Fibroblast of lung (primary cell): Measurements from ENCODE around the gene STARD3. TPM values are rescaled to one million over a fixed set of nuclear protein-coding genes. Genes with fewer than 3 reads are reported as not detected.

Source experiments
- DNase-seq, 2 donors: peaks; one replicate each; pipeline versions ENCODE4 v3.0.0 to v3.0.0-alpha.2; 2010; ENCODE audit warnings: low read depth in 2 of 2
- H2AFZ ChIP-seq: 2 replicates; pipeline ENCODE4 v1.5.1; 2012; ENCODE audit warnings: low read length, control low read depth, inconsistent platforms
- H3K27ac ChIP-seq: 2 replicates; pipeline ENCODE4 v1.5.1; 2011; ENCODE audit warnings: low read length, control low read depth; ENCODE audit not compliant: insufficient read depth
- H3K27me3 ChIP-seq: 2 replicates; pipeline ENCODE4 v1.5.1; 2011; ENCODE audit warnings: mild to moderate bottlenecking, low read length; ENCODE audit not compliant: control insufficient read depth, insufficient read depth
- H3K36me3 ChIP-seq: 2 replicates; pipeline ENCODE4 v1.5.1; 2011; ENCODE audit warnings: low read length; ENCODE audit not compliant: control insufficient read depth, insufficient read depth
- H3K4me1 ChIP-seq: 2 replicates; pipeline ENCODE4 v1.5.1; 2011; ENCODE audit warnings: low read length; ENCODE audit not compliant: control insufficient read depth, insufficient read depth; ENCODE audit errors: extremely low read depth
- H3K4me2 ChIP-seq: 2 replicates; pipeline ENCODE4 v1.5.1; 2011; ENCODE audit warnings: low read length, control low read depth; ENCODE audit not compliant: insufficient read depth; ENCODE audit errors: extremely low read depth
- H3K4me3 ChIP-seq, 4 experiments: fragments of 200-600 bp in 1 of 4; sonication (generic) in 1 of 4; replicated peaks in 1 of 4; 2 replicates each; pipeline ENCODE4 v1.5.1; 2011 to 2016; ENCODE audit warnings: low read length in 4 of 4, low read depth in 3 of 4, mild to moderate bottlenecking in 3 of 4, control low read depth in 2 of 4, inconsistent platforms in 1 of 4, mixed read lengths in 1 of 4; ENCODE audit not compliant: insufficient read depth in 1 of 4; ENCODE audit errors: control extremely low read depth in 1 of 4
- H3K79me2 ChIP-seq: 2 replicates; pipeline ENCODE4 v1.5.1; 2012; ENCODE audit warnings: mild to moderate bottlenecking, low read length, inconsistent platforms; ENCODE audit not compliant: control insufficient read depth, insufficient read depth
- H3K9ac ChIP-seq: 2 replicates; pipeline ENCODE4 v1.5.1; 2011; ENCODE audit warnings: mild to moderate bottlenecking, low read length, control low read depth; ENCODE audit not compliant: insufficient read depth
- H3K9me3 ChIP-seq: 2 replicates; pipeline ENCODE4 v1.5.1; 2012; ENCODE audit warnings: low read depth, low read length; ENCODE audit not compliant: control insufficient read depth, insufficient read depth
- H4K20me1 ChIP-seq: 2 replicates; pipeline ENCODE4 v1.5.1; 2011; ENCODE audit warnings: low read length; ENCODE audit not compliant: control insufficient read depth, insufficient read depth; ENCODE audit errors: extremely low read depth
- EZH2 ChIP-seq: IDR thresholded peaks from 2 replicates; pipeline ENCODE4 v1.5.1; 2012; ENCODE audit warnings: low read length, control low read depth, mild to moderate bottlenecking; ENCODE audit errors: missing control alignments
- polyA plus RNA-seq, 2 donors: library from polyadenylated mRNA; depleted of rRNA in 1 of 2; stranded (reverse) in 1 of 2; unstranded in 1 of 2; fragments of >200 nt; gene quantifications; 2 replicates each; pipeline ENCODE4 v1.2.1, GENCODE V29; 2011 to 2012; ENCODE audit warnings: missing spikeins in 1 of 2
- total RNA-seq: library from RNA; depleted of rRNA; stranded (reverse); fragments of >200 nt; gene quantifications from 2 replicates; pipeline ENCODE4 v1.2.1, GENCODE V29; 2014
- TF ChIP-seq, protein P1 (sequence below), 2 donors: IDR thresholded peaks in 1 of 2; conservative IDR thresholded peaks in 1 of 2; 1 replicate in 1 of 2; 2 replicates in 1 of 2; pipeline ENCODE4 v1.5.1; 2011 to 2012; ENCODE audit warnings: low read length in 2 of 2, control low read depth in 1 of 2, inconsistent platforms in 1 of 2, low read depth in 1 of 2, mild to moderate bottlenecking in 1 of 2

STARD3 gene
- total and polyA plus RNA-seq, 2 donors (not counting 1 experiment from before 2014, with no cell fraction given): 30.4 to 31.7 TPM

DNA sequence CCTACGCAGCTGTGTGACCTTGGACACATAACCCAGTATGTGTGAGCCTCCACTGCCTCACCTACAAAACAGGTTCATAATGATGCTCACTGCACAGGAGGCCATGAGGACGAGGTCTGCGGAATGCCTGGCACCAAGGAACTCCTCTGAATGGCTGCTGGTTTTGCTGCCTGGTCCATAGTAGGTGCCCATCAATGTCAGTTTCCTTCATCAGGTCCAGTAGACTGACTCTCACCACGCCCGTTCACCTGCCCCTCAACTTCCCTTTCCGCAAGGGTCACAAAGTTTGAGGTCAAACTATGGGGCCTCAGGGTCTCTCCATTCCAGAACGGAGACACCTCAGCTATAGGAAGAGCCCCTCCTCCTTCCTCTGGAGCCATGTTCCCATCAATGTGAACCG lies 40.1 kb downstream of the STARD3 start:
- no peak overlapping the region for H3K4me3 ChIP-seq
- no peak overlapping the region for H3K27ac ChIP-seq
- no peak for DNase-seq
- H3K36me3 ChIP-seq: no peaks in the 10 kb centered on the region
- H3K9ac ChIP-seq: no peak overlapping the region
- H3K4me1 ChIP-seq: no peaks in the 10 kb centered on the region
- no peaks in the 10 kb centered on the region for H3K27me3 ChIP-seq
- no peak for TF ChIP-seq EZH2
- TF ChIP-seq, protein P1, sequence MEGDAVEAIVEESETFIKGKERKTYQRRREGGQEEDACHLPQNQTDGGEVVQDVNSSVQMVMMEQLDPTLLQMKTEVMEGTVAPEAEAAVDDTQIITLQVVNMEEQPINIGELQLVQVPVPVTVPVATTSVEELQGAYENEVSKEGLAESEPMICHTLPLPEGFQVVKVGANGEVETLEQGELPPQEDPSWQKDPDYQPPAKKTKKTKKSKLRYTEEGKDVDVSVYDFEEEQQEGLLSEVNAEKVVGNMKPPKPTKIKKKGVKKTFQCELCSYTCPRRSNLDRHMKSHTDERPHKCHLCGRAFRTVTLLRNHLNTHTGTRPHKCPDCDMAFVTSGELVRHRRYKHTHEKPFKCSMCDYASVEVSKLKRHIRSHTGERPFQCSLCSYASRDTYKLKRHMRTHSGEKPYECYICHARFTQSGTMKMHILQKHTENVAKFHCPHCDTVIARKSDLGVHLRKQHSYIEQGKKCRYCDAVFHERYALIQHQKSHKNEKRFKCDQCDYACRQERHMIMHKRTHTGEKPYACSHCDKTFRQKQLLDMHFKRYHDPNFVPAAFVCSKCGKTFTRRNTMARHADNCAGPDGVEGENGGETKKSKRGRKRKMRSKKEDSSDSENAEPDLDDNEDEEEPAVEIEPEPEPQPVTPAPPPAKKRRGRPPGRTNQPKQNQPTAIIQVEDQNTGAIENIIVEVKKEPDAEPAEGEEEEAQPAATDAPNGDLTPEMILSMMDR (conservative IDR thresholded peaks at IDR 0.05 in 1 of 2, IDR thresholded peaks at IDR 0.05 in 1 of 2; ENCODE audit: low read depth in 1 of 2, low read length in 2 of 2): no peak
- no peak overlapping the region for H2AFZ ChIP-seq
- no peaks in the 10 kb centered on the region for H3K79me2 ChIP-seq
- no peaks in the 10 kb centered on the region for H3K9me3 ChIP-seq
- H4K20me1 ChIP-seq: no peaks in the 10 kb centered on the region
- H3K4me2 ChIP-seq: no peak overlapping the region

GRCh38 chr17:39677542-39678339 lies 40.8 kb downstream of the STARD3 start:
- TF ChIP-seq, protein P1 (conservative IDR thresholded peaks at IDR 0.05 in 1 of 2, IDR thresholded peaks at IDR 0.05 in 1 of 2; ENCODE audit: low read depth in 1 of 2, low read length in 2 of 2): no peak
- no peak for TF ChIP-seq EZH2
- no peaks in the 10 kb centered on the region for H3K79me2 ChIP-seq
- no peaks in the 10 kb centered on the region for H3K27me3 ChIP-seq
- H2AFZ ChIP-seq: no peak overlapping the region
- no peaks in the 10 kb centered on the region for H3K36me3 ChIP-seq
- no peak for DNase-seq
- no peak overlapping the region for H3K27ac ChIP-seq
- no peak overlapping the region for H3K4me2 ChIP-seq
- H4K20me1 ChIP-seq: no peaks in the 10 kb centered on the region
- H3K4me1 ChIP-seq: no peaks in the 10 kb centered on the region
- no peaks in the 10 kb centered on the region for H3K9me3 ChIP-seq
- no peak overlapping the region for H3K4me3 ChIP-seq
- H3K9ac ChIP-seq: no peak overlapping the region

- H4K20me1 ChIP-seq: no peaks in the 10 kb centered on the region
- no peak overlapping the region for H3K27ac ChIP-seq
- TF ChIP-seq EZH2: no peak
- TF ChIP-seq, protein P1 (conservative IDR thresholded peaks at IDR 0.05 in 1 of 2, IDR thresholded peaks at IDR 0.05 in 1 of 2; ENCODE audit: low read depth in 1 of 2, low read length in 2 of 2): no peak
- H3K4me1 ChIP-seq: no peaks in the 10 kb centered on the region
- no peaks in the 10 kb centered on the region for H3K27me3 ChIP-seq
- no peak for DNase-seq
- H3K9ac ChIP-seq: no peak overlapping the region
- H2AFZ ChIP-seq: no peak overlapping the region
- no peak overlapping the region for H3K4me2 ChIP-seq
- no peaks in the 10 kb centered on the region for H3K36me3 ChIP-seq
- H3K79me2 ChIP-seq: no peaks in the 10 kb centered on the region
- H3K4me3 ChIP-seq: no peak overlapping the region
- H3K9me3 ChIP-seq: no peaks in the 10 kb centered on the region
Observed at GRCh38 chr17:39678340-39679116, 41.6 kb downstream of the STARD3 start.
